K562 (cell line): ENCODE measurements around the gene ERBB3. TPM values are rescaled to one million over a fixed set of nuclear protein-coding genes. Genes with fewer than 3 reads are reported as not detected.

Experiments used
- ASH1L ChIP-seq: fragments of 450-650 bp; IDR thresholded peaks from 2 replicates; pipeline ENCODE4 v1.6.1; 2018; ENCODE audit warnings: borderline replicate concordance, mild to moderate bottlenecking, low read depth; ENCODE audit not compliant: partially characterized antibody
- ELF1 ChIP-seq: fragments of 200-800 bp; sonication (Bioruptor generic); IDR thresholded peaks from 2 replicates; pipeline ENCODE4 v1.6.1; 2016; ENCODE audit warnings: missing genetic modification characterization, missing compliant biosample characterization
- GABPA ChIP-seq: fragments of 200-800 bp; sonication (Bioruptor generic); conservative IDR thresholded peaks from 2 replicates; pipeline ENCODE4 v1.6.1; 2016; ENCODE audit warnings: low read depth, missing genetic modification characterization, missing compliant biosample characterization
- HEY1 ChIP-seq: fragments of 250-450 bp; sonication (Bioruptor Pico); IDR thresholded peaks from 2 replicates; pipeline ENCODE4 v1.5.0; 2020; ENCODE audit warnings: mild to moderate bottlenecking, moderate library complexity, borderline replicate concordance
- JUND ChIP-seq, 2 experiments: IDR thresholded peaks; 2 replicates in 1 of 2; 3 replicates in 1 of 2; pipeline ENCODE4 v1.6.1; 2011; ENCODE audit warnings: borderline replicate concordance in 2 of 2, low read depth in 2 of 2, low read length in 2 of 2, improper control_type of control experiment in 1 of 2, missing biosample characterization in 1 of 2, missing genetic modification characterization in 1 of 2, missing genetic modification reagents in 1 of 2
- KLF13 ChIP-seq: fragments of 450-650 bp; IDR thresholded peaks from 2 replicates; pipeline ENCODE4 v1.6.1; 2016; ENCODE audit warnings: missing genetic modification characterization, low read depth, mild to moderate bottlenecking, missing compliant biosample characterization, moderate library complexity, borderline replicate concordance
- NBN ChIP-seq: fragments of 450-650 bp; IDR thresholded peaks from 2 replicates; pipeline ENCODE4 v1.6.1; 2016; ENCODE audit warnings: low read depth, mild to moderate bottlenecking
- NELFE ChIP-seq: IDR thresholded peaks from 2 replicates; pipeline ENCODE4 v1.6.1; 2011; ENCODE audit warnings: mild to moderate bottlenecking; ENCODE audit not compliant: insufficient read depth, insufficient read length
- NR2C1 ChIP-seq, 2 experiments: fragments of 450-650 bp; IDR thresholded peaks; 2 replicates each; pipeline ENCODE4 v1.6.1; 2017; ENCODE audit warnings: mild to moderate bottlenecking in 2 of 2, antibody characterized with exemption in 1 of 2, inconsistent platforms in 1 of 2, missing compliant biosample characterization in 1 of 2, missing genetic modification characterization in 1 of 2
- NRF1 ChIP-seq, 2 experiments: fragments of 450-650 bp; IDR thresholded peaks in 1 of 2; conservative IDR thresholded peaks in 1 of 2; 2 replicates each; pipeline ENCODE4 v1.6.1; 2014; ENCODE audit warnings: mild to moderate bottlenecking in 2 of 2
- RBBP5 ChIP-seq: fragments of 200-600 bp; sonication (generic); IDR thresholded peaks from 2 replicates; pipeline ENCODE4 v1.6.1; 2012; ENCODE audit warnings: borderline replicate concordance, mild to moderate bottlenecking, low read length, control low read depth, inconsistent platforms; ENCODE audit not compliant: insufficient read depth, poor library complexity, severe bottlenecking
- SAFB2 ChIP-seq: fragments of 200-400 bp; formaldehyde crosslinking; IDR thresholded peaks from 2 replicates; pipeline ENCODE4 v1.6.1; 2018; ENCODE audit warnings: borderline replicate concordance, low read length, low read depth, moderate library complexity; ENCODE audit not compliant: severe bottlenecking
- TAF1 ChIP-seq: IDR thresholded peaks from 2 replicates; pipeline ENCODE4 v1.6.1; 2011; ENCODE audit warnings: mild to moderate bottlenecking, low read length, moderate library complexity; ENCODE audit not compliant: insufficient read depth, control insufficient read depth, severe bottlenecking; ENCODE audit errors: extremely low read depth
- TCF3 ChIP-seq: sonication (generic); formaldehyde crosslinking; IDR thresholded peaks from 2 replicates; pipeline ENCODE4 v1.4.0; 2020; ENCODE audit warnings: mild to moderate bottlenecking, missing genetic modification reagents
- TCF7 ChIP-seq: sonication (generic); IDR thresholded peaks from 2 replicates; pipeline ENCODE4 v1.6.1; 2016; ENCODE audit warnings: antibody characterized with exemption, borderline replicate concordance
- ZEB2 ChIP-seq: fragments of 450-650 bp; IDR thresholded peaks from 2 replicates; pipeline ENCODE4 v1.6.1; 2016
- polyA plus RNA-seq, 8 experiments: library from polyadenylated mRNA; depleted of rRNA in 4 of 8; stranded (reverse) in 5 of 8; unstranded in 3 of 8; fragments of >200 nt; fragmentation: Nextera tagmentation in 2 of 8; fragmentation: Illumina TruSeq in 1 of 8; extraction: Ambion mirVana in 2 of 8; extraction: Trizol in 1 of 8; gene quantifications; 2 replicates each; pipeline versions ENCODE4 v1.2.1 to v1.2.3, GENCODE V29; 2011 to 2014; ENCODE audit warnings: inconsistent platforms in 1 of 8, missing spikeins in 1 of 8
- total RNA-seq, 7 experiments: library from RNA; depleted of rRNA in 6 of 7; stranded (reverse); fragments of >200 nt in 6 of 7; fragmentation: Illumina TruSeq in 2 of 7; extraction: Trizol in 2 of 7; gene quantifications; 2 replicates each; pipeline versions ENCODE4 v1.2.1 to v1.2.3, GENCODE V29; 2011 to 2021; ENCODE audit warnings: low replicate concordance in 1 of 7
- TF ChIP-seq, protein P1 (sequence below): fragments of 450-650 bp; formaldehyde crosslinking; IDR thresholded peaks from 2 replicates; pipeline ENCODE4 v1.4.0; 2020; ENCODE audit warnings: mild to moderate bottlenecking
- TF ChIP-seq, protein P2 (sequence below): sonication (generic); formaldehyde crosslinking; IDR thresholded peaks from 2 replicates; pipeline ENCODE4 v1.8.1; 2023; ENCODE audit warnings: mild to moderate bottlenecking, missing genetic modification reagents
- TF ChIP-seq, protein P3 (sequence below), 2 experiments: IDR thresholded peaks; 2 replicates each; pipeline ENCODE4 v1.6.1; 2012; ENCODE audit warnings: improper control_type of control experiment in 2 of 2, low read depth in 2 of 2, low read length in 2 of 2, borderline replicate concordance in 1 of 2

The ERBB3 gene
- total and polyA plus RNA-seq, 9 of the 15 experiments (the other 6 are each of a cell fraction or from before 2014, with no cell fraction given) = 1.5 to 5.4 (median 3.8) TPM

DNA sequence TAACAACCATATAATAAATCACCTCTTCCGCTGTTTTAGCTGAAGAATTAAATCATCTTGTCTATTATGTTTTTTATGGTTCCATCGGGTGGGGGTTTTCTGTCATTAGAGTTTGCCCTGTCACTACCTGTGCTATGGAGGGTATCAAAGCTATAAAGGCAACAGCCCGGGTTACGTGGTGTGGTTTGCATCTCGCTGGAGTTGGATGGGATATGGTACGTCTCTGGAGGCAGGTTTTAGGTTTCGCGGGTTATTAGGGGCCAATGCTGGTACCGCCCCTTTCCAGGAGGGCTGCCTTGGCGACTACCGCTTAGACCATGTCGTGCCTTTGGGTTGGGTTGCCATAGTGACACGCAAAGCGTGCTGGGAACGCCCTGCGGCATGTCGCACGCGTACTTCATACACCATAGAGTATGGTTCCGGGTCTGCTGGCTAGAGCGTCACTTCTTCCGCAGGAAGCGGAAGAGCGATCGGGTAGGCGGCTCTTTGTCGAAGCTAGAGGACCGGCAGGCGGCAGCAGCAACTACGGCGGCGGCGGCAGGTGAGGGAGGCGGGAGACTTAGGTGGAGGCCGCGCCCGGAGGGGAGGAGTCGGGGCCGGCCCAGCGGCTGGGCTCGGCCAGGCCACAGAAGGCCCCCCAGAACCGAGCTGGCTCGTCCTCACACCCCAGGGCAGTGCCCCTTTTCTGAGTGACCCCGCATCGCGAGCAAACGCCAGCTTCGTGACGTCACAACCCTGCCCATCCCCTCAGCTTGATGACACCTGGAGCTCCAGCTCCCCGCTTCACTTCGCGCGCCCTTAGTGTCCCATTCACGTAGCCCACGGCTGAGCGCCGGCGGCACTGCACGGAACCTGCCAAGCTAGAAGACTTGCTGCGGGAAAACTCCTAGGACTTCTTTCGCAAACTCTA is 38.1 kb downstream of the ERBB3 start, which contains the start of gene ZC3H10 (continued):
- TF ChIP-seq ZEB2 (peak; percentile 91), TAF1 (peak; percentile 92), TCF3 (CRISPR knock-in tag) (peak; percentile 35; the same call in 1 of the 2 replicates), RBBP5 (peak; percentile 44), NELFE (no peak), NRF1 (conservative IDR thresholded peaks at IDR 0.05 in 1 of 2, IDR thresholded peaks at IDR 0.05 in 1 of 2) (peak; percentile 58 to 70), NR2C1 (IDR thresholded peaks at IDR 0.05) (peak; percentile 97), NR2C1 (tag; IDR thresholded peaks at IDR 0.05) (peak; percentile 99), NBN (peak; percentile 87), JUND (IDR thresholded peaks at IDR 0.05; ENCODE audit: borderline replicate concordance, low read depth, low read length) (peak; percentile 78), JUND (tag; IDR thresholded peaks at IDR 0.05; ENCODE audit: borderline replicate concordance, low read depth, low read length) (peak; percentile 58; the same call in 1 of the 3 replicates), SAFB2 (no peak), TCF7 (no peak), ELF1 (tag) (peak; percentile 99), ASH1L (peak; percentile 41), GABPA (peak; percentile 99), HEY1 (no peak), KLF13 (tag) (peak; percentile 96)
- TF ChIP-seq, protein P1, sequence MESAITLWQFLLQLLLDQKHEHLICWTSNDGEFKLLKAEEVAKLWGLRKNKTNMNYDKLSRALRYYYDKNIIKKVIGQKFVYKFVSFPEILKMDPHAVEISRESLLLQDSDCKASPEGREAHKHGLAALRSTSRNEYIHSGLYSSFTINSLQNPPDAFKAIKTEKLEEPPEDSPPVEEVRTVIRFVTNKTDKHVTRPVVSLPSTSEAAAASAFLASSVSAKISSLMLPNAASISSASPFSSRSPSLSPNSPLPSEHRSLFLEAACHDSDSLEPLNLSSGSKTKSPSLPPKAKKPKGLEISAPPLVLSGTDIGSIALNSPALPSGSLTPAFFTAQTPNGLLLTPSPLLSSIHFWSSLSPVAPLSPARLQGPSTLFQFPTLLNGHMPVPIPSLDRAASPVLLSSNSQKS (CRISPR knock-in tag) = 0 out of 2 replicates have a peak, but pooled peaks have one; percentile 15
- TF ChIP-seq, protein P2, sequence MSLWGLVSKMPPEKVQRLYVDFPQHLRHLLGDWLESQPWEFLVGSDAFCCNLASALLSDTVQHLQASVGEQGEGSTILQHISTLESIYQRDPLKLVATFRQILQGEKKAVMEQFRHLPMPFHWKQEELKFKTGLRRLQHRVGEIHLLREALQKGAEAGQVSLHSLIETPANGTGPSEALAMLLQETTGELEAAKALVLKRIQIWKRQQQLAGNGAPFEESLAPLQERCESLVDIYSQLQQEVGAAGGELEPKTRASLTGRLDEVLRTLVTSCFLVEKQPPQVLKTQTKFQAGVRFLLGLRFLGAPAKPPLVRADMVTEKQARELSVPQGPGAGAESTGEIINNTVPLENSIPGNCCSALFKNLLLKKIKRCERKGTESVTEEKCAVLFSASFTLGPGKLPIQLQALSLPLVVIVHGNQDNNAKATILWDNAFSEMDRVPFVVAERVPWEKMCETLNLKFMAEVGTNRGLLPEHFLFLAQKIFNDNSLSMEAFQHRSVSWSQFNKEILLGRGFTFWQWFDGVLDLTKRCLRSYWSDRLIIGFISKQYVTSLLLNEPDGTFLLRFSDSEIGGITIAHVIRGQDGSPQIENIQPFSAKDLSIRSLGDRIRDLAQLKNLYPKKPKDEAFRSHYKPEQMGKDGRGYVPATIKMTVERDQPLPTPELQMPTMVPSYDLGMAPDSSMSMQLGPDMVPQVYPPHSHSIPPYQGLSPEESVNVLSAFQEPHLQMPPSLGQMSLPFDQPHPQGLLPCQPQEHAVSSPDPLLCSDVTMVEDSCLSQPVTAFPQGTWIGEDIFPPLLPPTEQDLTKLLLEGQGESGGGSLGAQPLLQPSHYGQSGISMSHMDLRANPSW (CRISPR knock-in tag) = peak; percentile 65; the same call in 1 of the 2 replicates
- TF ChIP-seq, protein P3, sequence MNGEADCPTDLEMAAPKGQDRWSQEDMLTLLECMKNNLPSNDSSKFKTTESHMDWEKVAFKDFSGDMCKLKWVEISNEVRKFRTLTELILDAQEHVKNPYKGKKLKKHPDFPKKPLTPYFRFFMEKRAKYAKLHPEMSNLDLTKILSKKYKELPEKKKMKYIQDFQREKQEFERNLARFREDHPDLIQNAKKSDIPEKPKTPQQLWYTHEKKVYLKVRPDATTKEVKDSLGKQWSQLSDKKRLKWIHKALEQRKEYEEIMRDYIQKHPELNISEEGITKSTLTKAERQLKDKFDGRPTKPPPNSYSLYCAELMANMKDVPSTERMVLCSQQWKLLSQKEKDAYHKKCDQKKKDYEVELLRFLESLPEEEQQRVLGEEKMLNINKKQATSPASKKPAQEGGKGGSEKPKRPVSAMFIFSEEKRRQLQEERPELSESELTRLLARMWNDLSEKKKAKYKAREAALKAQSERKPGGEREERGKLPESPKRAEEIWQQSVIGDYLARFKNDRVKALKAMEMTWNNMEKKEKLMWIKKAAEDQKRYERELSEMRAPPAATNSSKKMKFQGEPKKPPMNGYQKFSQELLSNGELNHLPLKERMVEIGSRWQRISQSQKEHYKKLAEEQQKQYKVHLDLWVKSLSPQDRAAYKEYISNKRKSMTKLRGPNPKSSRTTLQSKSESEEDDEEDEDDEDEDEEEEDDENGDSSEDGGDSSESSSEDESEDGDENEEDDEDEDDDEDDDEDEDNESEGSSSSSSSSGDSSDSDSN (IDR thresholded peaks at IDR 0.05; ENCODE audit: borderline replicate concordance in 1 of 2, low read depth in 2 of 2, low read length in 2 of 2) = no peak
